Measurements from ENCODE around the gene ZNF785.
"Not testable (repeated sequence)": the region's sequence is repeated elsewhere in the genome, so short reads cannot be mapped to it uniquely, and the experiment has no call there.

The ZNF785 gene

GRCh38 chr16:30565984-30566383 lies 19.5 kb downstream of the ZNF785 start:
- DNase-seq (ENCODE audit: low spot score) = no peak

DNA sequence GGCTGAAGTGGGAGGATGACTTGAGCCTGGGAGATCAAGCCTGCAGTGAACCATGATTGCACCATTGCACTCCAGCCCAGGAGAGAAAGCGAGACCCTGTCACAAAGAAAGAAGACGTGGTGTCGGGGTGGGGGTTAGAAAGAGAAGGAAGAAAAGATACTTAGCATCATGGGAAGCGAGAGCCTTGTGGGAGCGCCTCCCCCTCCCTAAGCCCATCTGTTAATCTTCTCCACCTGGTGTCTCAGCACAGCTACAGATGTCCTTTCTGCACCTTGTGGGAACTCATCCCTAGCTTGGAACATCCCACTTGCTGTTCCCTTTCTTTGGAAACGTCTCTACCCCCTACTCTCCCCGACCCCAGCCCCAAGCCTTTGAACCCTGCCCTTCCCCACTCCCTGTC lies 20.0 kb downstream of the ZNF785 start:
- DNase-seq (ENCODE audit: low spot score) = no peak

- DNase-seq (ENCODE audit: low spot score) = no peak
Observed at GRCh38 chr16:30562021-30562420, 23.5 kb downstream of the ZNF785 start.

- no peak for DNase-seq (ENCODE audit: low spot score)
Observed at GRCh38 chr16:30561089-30561816, 24.2 kb downstream of the ZNF785 start.

GRCh38 chr16:30559690-30560089 lies 25.8 kb downstream of the ZNF785 start:
- DNase-seq (ENCODE audit: low spot score) = no peak

DNA sequence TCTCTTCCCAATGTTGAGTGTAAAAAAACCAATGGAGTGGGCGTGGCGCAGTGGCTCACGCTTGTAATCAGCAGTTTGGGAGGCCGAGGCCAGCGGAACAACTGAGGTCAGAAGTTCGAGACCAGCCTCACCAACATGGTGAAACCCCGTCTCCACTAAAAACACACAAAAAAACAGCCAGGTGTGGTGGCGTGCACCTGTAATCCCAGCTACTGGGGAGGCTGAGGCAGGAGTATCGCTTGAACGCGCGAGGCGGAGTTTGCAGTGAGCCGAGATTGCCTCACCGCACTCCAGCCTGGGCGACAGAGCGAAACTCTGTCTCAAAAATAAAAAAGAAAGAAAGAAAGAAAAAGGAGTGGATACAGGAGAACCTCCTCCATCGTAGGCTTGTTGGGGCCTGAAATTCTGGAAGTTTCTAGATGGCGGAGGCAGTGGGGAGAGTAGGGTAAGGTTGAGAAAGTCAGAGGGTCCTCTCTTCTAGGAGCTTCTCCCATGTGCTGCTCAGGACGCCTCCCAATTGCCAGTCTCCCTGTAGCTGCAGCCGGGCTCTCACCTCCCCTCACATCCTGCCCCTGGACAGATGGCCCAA lies 26.6 kb downstream of the ZNF785 start:
- no peak for DNase-seq (ENCODE audit: low spot score)

DNA sequence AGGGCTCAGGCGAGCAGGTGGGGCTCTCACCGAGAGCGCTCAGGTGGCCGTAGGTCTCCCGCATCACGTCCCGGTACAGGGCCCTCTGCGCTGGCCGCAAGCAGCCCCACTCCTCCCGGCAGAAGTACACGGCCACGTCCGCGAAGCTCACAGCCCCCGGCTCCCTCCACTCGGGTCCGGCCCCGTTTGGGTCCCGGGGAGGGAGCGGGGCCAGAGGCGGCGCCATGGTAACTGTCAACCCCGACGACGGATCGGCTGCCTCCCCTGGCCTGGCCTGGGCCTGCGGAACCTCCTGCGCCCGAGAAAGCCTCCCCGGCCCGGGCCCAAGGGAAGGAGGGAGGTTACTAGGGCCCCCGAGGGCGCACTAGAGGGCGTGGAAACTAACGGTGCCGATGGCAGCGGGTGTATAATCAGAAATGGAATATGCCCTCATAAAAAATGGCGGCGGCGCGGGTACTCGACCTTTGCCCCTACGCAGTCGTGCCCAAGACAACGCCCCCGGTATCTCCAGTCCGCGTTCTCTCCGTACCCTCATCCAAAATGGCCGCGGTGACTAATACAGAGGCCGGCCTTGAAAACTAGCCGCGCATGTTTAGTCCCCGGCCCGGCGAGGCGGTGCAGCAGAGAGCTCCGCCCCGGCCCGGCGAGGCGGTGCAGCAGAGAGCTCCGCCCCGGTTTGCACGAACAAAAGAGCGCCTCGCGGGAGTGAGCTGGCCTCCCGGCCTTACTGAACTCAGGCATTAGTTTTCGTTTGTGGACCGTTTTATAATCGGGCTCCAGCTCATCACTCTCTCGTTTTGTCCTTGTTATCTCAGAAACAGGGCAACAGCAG lies 27.3 kb downstream of the ZNF785 start, which contains the start of gene ZNF764:
ZNF764 (minus strand) TSS at position 418 of the 832 bp plus-strand sequence; CDS start at position 226, 192 bp downstream.
- peak; percentile 98 for DNase-seq (ENCODE audit: low spot score)

- no peak for DNase-seq (ENCODE audit: low spot score)
Observed at GRCh38 chr16:30557707-30557956, 27.9 kb downstream of the ZNF785 start.

DNA sequence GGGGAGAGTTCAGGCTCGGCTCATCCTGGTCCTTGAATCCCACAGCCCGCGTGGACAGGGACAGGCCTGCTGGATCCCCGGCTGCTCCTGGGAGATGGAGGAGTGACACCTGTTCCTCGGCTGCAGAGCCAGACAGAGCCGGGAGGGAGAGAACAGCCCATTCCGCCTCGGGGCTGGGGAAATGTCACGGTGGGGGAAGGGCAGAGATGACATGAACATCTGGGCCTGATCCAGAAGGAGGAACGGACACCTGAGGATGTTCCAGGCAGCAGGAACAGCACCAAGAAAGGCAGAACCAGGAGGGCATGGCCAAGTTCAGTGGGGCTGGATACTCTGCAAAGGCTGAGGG lies 29.4 kb downstream of the ZNF785 start:
- DNase-seq (ENCODE audit: low spot score) = no peak

- no peak for DNase-seq (ENCODE audit: low spot score)
Observed at GRCh38 chr16:30555315-30556124, 30.0 kb downstream of the ZNF785 start.

DNA sequence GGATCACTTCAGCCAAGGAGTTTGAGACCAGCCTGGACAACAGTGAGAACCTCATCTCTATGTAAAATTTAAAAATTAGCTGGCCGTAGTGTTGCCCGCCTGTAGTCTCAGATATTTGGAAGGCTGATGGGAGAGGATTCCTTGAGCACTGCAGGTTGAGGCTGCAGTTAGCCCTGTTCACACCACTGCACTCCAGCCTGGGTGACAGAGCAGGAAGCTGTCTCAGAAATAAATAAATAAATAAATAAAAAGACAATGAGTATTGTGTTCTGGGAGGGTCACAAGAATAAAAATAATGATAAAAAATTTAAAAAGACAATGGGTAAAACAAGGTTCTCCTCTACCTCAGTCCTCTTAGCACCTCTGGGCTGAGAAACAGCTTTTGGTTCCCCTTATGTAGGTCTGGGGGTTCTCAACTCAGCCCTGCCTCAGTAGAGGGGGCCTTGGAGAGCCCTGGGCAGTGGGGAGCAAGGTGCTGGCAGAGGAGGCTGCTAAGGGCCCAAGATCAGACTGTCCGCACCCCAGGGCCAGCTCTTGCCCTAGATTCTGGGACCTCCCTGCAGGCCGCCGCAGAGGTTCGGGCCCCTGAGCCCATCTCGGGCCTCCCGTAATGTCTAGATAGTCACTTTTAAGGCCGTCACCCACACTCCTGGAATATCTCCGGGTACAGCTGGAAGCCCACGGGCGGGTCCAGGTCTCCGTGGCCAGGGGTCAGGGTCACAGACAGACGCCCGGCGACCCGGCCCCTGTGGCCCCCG lies 30.8 kb downstream of the ZNF785 start:
- DNase-seq (ENCODE audit: low spot score) = no peak

DNA sequence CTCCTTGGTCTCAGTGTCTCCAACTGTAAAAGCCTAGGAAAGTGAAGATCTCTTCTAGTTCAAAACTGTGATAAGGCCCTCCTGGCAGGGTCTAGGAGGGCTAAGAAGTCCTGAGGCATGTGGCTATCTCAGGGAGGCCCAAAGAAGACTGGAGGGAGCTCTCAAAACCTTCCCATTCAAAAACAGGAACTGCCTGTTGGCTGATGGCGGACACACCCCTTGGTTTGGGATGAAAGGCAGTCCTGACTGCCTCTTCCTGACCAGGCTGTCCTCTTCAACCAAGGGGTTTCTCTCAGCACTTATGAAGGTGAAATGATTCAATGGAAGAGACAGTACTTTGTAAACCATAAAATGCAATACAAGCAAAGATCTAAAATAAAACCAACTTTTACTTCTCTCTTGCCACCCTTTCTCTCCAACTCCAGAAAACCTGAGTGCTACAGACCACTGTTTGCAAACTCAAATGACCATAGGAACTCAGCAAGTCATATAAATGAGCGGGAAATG lies 32.1 kb downstream of the ZNF785 start:
- no peak for DNase-seq (ENCODE audit: low spot score)

DNA sequence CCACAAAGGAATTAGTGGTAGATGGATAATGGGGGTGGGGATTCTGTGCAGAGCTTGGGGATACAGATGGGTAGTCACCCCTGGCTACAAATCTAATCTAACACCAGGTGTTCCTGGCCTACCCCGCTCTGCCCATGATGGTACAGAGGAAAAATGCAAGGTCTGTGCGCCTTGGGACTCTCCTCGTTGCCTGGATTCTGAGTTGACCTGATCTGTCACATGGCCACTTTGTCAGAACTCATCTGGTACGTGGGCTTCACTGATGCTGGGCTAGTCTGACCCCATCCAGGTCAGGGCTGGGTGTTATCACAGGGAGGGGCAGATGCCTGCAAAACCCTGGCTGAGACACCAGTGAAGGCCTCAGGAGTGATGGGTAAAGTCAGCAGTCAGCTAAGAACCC lies 32.5 kb downstream of the ZNF785 start:
- no peak for DNase-seq (ENCODE audit: low spot score)

DNA sequence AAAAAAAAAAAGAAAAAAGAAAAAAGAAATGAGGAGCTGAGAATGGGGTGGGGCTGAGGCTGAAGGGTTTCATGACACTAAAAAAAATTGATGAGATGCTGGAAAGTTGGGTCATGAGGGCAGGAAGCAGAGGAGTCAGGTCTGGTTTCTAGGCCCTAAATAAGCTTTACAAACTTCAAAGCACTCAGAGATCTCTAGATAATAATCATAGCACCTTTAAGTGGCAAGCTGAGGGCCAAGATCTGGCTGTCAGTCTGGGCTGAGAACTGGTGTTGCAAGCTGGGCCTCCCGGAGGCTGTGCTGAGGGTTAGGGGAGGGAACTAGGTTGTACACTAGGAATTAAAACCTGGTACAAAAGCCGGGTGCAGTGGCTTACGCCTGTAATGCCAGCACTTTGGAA lies 33.7 kb downstream of the ZNF785 start:
- no peak for DNase-seq (ENCODE audit: low spot score)

- DNase-seq (ENCODE audit: low spot score) = no peak
Observed at GRCh38 chr16:30548416-30549253, 36.9 kb downstream of the ZNF785 start.

DNA sequence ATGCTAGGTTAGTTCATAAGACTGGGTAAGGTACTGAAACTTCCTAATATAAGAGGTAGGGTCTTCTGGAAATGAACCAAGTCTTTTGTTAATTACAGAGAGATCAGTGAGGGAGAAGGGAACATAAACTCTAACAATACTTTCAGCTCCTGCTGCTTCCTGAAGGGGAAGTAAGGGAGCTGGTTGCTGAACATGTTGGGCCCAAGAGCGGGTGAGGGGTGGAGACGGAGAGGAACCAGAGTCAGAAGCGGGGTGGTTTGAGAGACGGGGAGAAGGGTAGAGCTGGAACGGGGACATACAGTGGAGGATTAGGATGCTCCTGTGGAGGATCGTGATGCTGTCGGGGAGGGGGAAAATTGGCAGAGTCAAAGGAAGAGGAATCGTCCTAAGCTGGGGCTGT lies 39.4 kb downstream of the ZNF785 start:
- no peak for DNase-seq (ENCODE audit: low spot score)

DNA sequence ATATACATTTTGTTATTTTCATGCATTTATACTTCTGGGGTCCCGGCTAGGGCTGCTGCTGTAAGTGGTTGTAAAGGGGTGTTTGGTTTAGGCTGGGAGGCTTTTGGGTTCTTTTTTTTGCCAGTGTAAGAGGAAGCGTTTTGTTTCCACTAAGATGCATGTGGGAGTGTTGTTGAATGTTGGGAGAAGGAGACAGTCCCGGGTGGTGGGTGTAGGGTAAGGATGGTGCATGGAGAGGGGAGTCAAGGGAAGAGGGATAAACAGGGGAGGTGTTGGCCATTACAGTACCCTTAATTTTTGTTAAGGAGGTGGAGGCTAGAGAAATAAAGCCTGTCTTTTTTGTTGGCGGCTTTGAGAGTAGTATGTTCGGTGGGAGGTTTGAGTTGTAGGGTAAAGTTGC lies 42.4 kb downstream of the ZNF785 start:
- no peak for DNase-seq (ENCODE audit: low spot score)

- DNase-seq (ENCODE audit: low spot score) = no peak
Observed at GRCh38 chr16:30541502-30542329, 43.8 kb downstream of the ZNF785 start.

DNA sequence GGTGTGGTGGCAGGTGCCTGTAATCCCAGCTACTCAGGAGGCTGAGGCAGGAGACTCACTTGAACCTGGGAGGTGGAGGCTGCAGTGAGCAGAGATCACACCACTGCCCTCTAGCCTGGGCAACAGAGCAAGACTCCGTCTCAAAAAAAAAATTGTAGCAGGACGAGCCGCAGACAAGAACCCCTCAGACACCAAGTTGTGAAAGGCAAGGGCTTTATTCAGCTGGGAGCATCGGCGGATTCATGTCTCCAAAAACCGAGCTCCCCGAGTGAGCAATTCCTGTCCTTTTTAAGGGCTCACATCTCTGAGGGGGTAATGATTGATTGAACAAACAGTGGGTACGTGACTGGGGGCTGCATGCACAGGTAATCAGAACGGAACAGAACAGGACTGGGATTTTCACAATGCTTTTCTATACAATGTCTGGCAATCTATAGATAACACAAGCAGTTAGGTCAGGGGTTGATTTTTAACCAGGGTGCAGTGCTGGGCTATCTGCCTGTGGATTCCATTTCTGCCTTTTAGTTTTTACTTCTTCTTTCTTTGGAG lies 44.5 kb downstream of the ZNF785 start:
- DNase-seq (ENCODE audit: low spot score) = not testable (repeated sequence)
